Ecto neural progenitor cell (in vitro differentiated cells): ENCODE measurements around the gene DPM3.
"Not testable (repeated sequence)": the region's sequence is repeated elsewhere in the genome, so short reads cannot be mapped to it uniquely, and the experiment has no call there.

Source experiments
- DNase-seq: peaks from one replicate; pipeline ENCODE4 v3.0.0-alpha.2; 2018; ENCODE audit warnings: low spot score

Gene DPM3

GRCh38 chr1:155139895-155140629, at the start of gene DPM3:
TSS of gene DPM3 (minus strand) at chr1:155140531. CDS start at chr1:155140240, 291 bp downstream.
- DNase-seq: peak; percentile 91

- not testable (repeated sequence) for DNase-seq
Observed at GRCh38 chr1:155189926-155190325, 49.6 kb upstream of the DPM3 start.

GRCh38 chr1:155188268-155188667, 47.9 kb upstream of the DPM3 start:
- no peak for DNase-seq

GRCh38 chr1:155187456-155187891, 47.1 kb upstream of the DPM3 start:
- no peak for DNase-seq

- DNase-seq: no peak
Observed at GRCh38 chr1:155186794-155187455, 46.6 kb upstream of the DPM3 start.

GRCh38 chr1:155186067-155186793, 45.9 kb upstream of the DPM3 start:
- DNase-seq: no peak

GRCh38 chr1:155185783-155186066, 45.4 kb upstream of the DPM3 start:
- no peak for DNase-seq

GRCh38 chr1:155184835-155185782, 44.8 kb upstream of the DPM3 start:
- peak; percentile 42 for DNase-seq

- no peak for DNase-seq
Observed at GRCh38 chr1:155184351-155184811, 44.0 kb upstream of the DPM3 start.

GRCh38 chr1:155183775-155184221, 43.5 kb upstream of the DPM3 start:
- no peak for DNase-seq

GRCh38 chr1:155182052-155182550, 41.8 kb upstream of the DPM3 start:
- DNase-seq: no peak

- DNase-seq: no peak
Observed at GRCh38 chr1:155181371-155182051, 41.2 kb upstream of the DPM3 start.

- DNase-seq: peak; percentile 35
Observed at GRCh38 chr1:155179112-155180031, 39.0 kb upstream of the DPM3 start.

- peak; percentile 33 for DNase-seq
Observed at GRCh38 chr1:155178441-155179111, 38.2 kb upstream of the DPM3 start.

- peak; percentile 34 for DNase-seq
Observed at GRCh38 chr1:155177918-155178281, 37.6 kb upstream of the DPM3 start.

GRCh38 chr1:155177192-155177917, 37.0 kb upstream of the DPM3 start:
- peak; percentile 35 for DNase-seq

GRCh38 chr1:155176544-155177071, 36.3 kb upstream of the DPM3 start:
- peak; percentile 80 for DNase-seq

- DNase-seq: peak; percentile 49
Observed at GRCh38 chr1:155175927-155176371, 35.6 kb upstream of the DPM3 start.
